Glomerular endothelial cell (primary cell): ENCODE results near the gene TM9SF2. TPM values are rescaled to one million over a fixed set of nuclear protein-coding genes. Genes with fewer than 3 reads are reported as not detected.
"Not testable (repeated sequence)": the region's sequence is repeated elsewhere in the genome, so short reads cannot be mapped to it uniquely, and the experiment has no call there.

Source experiments
- DNase-seq: peaks from one replicate; pipeline ENCODE4 v3.0.0-alpha.2; 2011; ENCODE audit warnings: low read depth, low spot score; ENCODE audit errors: extremely low read depth
- total RNA-seq: library from RNA; depleted of rRNA; stranded (reverse); fragments of >200 nt; gene quantifications from 2 replicates; pipeline ENCODE4 v1.2.3, GENCODE V29; 2015

TM9SF2 gene
- total RNA-seq, 1 donor from 2014 or later = 112 TPM

DNA sequence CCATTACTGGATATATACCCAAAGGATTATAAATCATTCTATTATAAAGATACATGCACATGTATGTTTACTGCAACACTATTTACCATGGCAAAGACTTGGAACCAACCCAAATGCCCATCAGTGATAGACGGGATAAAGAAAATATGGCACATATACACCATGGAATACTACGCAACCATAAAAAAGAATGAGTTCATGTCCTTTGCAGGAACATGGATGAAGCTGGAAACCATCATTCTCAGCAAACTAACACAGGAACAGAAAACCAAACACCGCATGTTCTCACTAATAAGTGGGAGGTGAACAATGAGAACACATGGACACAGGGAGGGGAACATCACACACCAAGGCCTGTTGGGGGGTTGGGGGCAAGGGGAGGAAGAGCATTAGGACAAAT, 9.5 kb upstream of the TM9SF2 start:
- not testable (repeated sequence) for DNase-seq

- DNase-seq = no peak
Observed at GRCh38 chr13:99495466-99496183, 5.6 kb upstream of the TM9SF2 start.

DNA sequence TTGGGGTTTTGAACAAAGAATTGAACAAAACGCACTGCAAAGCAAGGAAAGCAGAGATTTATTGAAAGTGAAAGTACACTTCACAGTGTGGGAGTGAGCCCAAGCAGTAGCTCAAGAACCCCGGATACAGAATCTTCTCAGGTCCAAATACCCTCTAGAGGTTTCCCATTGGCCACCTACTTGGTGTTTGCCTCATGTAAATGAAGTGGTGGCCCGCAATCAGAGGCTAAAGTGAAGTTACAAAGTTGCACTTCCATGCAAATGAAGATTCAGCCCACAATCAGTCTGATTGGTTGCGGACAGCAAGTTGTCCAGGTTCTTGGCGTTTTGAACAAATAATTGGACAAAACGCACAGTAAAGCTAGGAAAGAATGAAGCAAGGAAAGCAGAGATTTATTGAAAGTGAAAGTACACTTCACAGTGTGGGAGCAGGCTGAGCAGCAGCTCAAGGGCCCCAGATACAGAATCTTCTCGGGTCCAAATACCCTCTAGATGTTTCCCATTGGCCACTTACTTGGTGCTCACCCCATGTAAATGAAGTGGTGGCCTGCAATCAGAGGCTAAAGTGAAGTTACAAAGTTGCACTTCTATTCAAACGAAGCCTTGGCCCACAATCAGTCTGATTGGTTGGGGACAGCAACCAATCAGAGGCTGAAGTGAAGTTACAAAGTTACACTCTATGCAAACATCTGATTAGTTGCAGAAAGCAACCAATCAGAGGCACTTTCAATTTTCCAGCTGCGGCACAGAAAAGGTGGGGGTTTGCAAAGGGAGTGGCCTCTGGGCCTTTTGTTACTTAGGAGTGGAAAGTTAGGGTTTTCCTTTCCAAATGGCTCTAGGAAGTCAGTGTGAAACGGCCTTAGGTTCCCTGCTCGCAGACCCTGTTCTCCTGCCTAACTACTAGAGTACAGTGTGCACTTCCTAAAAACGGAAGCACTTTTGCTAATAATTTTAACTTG, 4.8 kb upstream of the TM9SF2 start:
- no peak for DNase-seq

DNA sequence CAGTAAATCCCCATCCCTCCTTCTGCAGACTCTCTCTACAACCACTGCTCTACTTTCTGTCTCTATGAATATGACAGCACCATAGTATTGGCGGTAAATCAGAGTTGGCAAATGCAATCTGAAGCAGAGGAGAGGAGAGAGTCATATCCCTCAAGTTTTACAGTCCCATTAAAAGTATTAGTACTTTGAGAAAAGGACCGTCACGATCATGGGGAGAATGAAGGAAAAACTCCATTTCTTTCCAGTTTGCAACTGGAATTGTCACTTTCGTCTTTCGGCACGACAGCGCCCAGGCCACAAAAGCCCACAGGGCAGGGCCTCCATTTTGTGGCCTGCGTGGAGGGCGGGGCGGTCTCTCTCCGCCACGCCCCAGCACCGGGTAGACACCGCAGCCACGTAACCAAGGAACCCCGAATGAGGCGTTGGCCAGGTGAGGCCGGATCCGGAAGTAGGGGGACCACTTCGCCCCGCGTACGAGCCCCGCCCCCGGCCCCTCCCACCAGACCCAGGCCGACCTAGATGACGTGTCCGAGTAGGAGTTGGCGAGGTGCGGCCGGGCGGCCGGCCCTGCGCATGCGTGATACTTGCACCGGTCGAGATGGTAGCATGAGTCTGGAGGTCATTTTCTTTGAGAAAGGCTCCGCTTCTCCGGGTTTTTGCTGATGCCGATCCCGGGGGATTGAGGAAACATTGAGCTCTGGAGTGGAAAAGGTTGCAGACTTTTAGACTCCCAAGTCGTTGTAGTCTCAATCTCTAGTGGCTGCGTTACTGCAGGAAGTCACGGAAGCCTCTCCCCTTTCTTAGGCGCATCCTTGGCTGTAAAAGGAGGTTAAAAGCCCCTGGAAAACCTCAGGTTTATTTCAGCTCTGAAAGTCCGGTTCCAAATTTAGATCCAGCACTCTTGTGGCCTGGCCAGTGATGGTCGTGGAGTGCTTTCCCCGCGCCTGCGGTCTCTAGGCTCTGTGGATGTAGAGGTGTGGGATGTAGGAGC, 2.8 kb upstream of the TM9SF2 start:
- DNase-seq = peak; percentile 86

- no peak for DNase-seq
Observed at GRCh38 chr13:99500839-99501183, 461 bp upstream of the TM9SF2 start.

GRCh38 chr13:99501848-99502301, 603 bp downstream of the TM9SF2 start:
- no peak for DNase-seq

DNA sequence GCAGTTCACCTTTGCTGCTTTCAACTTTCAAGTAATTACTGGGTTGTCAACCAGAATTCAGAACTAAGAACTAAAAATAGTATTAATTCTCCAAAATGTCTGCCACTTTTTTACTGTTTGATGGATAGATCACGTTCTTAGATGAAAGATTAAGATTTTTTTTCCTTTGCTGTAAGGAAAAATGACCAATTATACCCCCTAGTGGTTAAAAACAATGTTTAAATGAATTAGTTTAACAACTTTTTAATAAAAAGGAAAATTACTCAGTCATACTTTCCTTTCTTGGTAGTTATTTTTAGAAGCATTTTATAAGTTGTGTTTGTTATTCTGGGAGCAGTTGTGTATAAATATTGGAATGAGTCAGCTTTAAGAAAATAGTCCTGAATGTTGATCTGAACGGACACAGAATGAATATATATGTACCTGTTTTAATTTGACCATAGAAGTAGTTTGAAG, 4.6 kb downstream of the TM9SF2 start:
- DNase-seq = no peak

- DNase-seq = no peak
Observed at GRCh38 chr13:99506634-99507033, 5.4 kb downstream of the TM9SF2 start.

DNA sequence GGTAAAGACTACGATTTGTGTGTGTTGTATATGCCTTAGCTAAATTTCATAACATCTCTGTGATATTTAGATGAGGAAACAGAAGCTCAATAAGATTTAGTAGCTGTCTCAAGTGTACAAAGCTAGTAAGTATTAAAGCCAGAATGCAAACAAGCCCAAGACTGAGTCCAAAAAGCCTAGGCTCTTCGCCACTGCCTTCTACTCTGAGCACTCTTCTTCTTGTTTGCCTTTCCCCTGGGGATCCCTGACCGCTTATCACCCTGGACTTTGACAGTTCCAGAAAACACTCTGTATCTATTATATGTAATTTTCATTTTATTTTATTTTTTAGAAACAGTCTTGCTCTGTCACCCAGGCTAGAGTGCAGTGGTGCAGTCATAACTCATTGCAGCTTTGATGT, 5.8 kb downstream of the TM9SF2 start:
- DNase-seq = no peak

GRCh38 chr13:99507551-99507950, 6.3 kb downstream of the TM9SF2 start:
- no peak for DNase-seq

- DNase-seq = no peak
Observed at GRCh38 chr13:99507986-99508385, 6.7 kb downstream of the TM9SF2 start.

GRCh38 chr13:99509479-99509878, 8.2 kb downstream of the TM9SF2 start:
- DNase-seq = no peak

GRCh38 chr13:99514801-99515200, 13.5 kb downstream of the TM9SF2 start:
- no peak for DNase-seq

DNA sequence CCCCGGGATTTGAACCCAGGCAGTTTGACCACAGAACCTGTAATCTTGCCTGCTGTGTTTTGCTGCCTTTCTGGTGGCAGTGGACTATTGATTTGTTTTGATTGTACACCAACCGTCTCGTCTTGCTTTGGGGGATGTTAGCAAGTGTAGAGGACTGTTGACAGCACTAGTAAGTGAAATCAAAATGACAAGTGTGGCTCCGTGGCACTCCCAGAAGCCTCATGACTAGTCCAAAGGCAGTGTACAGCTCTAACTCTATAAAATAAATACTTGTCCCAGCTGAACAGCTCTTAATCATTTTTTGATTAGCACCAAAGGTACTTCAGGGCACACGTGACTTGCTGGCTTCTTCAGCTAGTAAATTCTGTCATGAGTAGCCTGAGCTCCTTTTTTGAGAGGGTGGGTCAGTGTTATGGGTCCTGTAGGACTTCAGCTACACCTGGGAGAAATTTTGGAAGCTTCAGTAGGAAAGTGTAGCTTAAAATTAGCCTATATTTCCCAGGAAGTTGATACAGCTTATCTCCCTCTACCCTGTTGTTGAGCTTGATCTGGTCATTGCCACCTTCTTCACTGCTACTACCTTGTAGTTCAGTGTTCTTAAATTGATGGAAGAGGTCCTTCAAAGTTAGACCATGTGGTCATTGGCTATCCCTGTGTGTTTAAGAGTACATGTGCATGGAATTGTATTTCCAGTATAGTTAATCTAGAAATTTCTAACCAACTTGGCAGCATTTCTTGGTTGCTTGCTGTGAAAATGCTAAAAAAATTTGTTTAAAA, 15.1 kb downstream of the TM9SF2 start:
- no peak for DNase-seq

- DNase-seq = no peak
Observed at GRCh38 chr13:99517577-99517976, 16.3 kb downstream of the TM9SF2 start.

- no peak for DNase-seq
Observed at GRCh38 chr13:99517984-99518383, 16.7 kb downstream of the TM9SF2 start.

DNA sequence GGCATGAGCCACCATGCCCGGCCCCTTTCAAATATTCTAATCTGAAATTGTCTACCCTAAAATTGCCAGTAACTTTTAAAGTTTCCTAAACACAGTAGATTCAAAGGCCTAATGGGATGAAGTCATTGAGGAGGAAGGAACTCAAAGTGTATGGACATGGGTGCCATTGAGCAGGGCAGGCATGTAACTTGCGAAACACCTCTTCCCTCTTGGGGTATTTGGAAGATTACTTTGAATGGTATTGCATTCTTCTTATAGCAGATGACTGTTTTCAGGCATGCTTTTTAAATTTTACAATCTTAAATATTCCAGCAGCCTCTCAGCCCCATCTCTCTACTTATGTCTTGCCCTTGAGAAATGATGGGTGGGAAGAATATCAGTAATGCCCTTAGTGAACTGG, 21.0 kb downstream of the TM9SF2 start:
- DNase-seq = no peak

DNA sequence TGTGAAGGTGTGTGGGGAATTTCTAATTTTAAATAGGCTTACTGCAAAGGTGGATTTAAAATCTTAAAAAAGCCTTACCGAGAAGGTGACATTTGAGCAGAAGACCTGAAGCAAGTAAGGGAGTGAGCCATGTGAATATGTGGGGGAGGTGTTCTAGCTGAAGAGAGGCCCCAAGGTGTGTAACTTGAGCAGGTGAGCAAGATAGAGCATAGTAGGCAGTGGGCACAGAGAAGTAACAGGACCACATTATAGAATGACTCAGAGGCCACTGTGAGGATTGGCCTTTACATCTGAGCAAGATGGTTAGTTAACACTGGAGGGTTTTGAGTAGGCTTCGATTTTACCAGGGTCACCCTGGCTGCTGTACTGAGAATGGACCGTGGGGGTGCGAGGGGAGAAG, 22.6 kb downstream of the TM9SF2 start:
- DNase-seq = no peak

DNA sequence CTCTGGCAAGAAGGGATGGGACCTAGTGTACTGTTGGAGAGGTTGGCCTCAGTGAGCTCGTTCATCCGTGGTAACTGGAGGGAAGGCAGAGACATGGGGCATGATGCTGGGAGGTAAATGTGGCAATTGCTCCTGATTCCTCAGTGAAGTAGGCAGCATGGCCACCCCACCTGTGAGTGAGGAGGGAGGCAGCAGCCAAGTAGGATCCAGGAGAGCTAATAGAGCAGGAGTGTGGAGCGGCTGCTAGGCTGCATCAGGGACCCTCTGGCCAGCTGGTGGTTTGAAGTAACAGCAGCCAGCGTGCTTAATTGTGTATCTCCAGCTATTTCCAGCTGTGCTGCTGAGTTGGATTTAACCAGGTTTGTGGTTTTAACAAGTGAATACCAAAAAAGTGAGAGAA, 24.7 kb downstream of the TM9SF2 start:
- DNase-seq = no peak

GRCh38 chr13:99526549-99526948, 25.3 kb downstream of the TM9SF2 start:
- no peak for DNase-seq
